IPS DF 4.7 (cell line): ENCODE results near the gene KSR2.
"Not testable (repeated sequence)": the region's sequence is repeated elsewhere in the genome, so short reads cannot be mapped to it uniquely, and the experiment has no call there.

Source experiments
- DNase-seq: peaks from one replicate; pipeline ENCODE4 v3.0.0-alpha.2; 2013; ENCODE audit warnings: low spot score; ENCODE audit errors: extremely low read depth

The KSR2 gene

GRCh38 chr12:117825827-117826226, 143.0 kb downstream of the KSR2 start:
- DNase-seq = no peak

GRCh38 chr12:117821480-117822175, 147.2 kb downstream of the KSR2 start:
- DNase-seq = no peak

DNA sequence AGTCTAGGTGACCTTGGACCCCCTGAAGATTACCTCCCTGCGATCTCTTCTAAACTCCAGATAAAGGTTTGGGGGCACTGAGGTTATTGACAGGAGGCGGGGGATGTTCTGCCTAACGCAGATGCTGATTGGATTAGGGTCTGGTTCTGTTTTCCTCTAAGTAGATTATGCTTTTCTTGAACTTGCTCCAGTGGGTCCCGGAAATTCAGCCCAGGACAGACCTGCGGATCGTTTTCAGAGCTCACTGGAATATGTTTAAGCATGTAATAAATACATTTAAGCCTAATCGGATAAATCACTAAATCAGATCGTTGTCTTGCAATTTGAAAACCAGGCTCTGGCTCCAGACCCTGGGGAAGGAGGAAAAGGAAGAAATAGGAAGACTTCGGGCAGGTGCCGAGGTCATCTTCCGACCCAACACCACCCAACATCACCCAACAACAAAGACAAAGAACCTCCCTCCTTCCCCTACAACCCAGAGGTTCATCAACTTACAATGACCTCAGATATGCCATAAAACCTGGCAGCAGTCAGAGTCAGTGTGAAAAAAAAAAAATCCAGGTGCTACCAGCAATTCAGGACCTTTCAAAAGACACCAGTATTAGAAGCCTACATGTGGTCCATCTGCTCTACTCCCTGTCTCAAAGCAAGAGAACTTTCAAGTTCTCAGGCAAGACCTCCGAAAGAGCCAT, 148.4 kb downstream of the KSR2 start:
- DNase-seq = no peak

DNA sequence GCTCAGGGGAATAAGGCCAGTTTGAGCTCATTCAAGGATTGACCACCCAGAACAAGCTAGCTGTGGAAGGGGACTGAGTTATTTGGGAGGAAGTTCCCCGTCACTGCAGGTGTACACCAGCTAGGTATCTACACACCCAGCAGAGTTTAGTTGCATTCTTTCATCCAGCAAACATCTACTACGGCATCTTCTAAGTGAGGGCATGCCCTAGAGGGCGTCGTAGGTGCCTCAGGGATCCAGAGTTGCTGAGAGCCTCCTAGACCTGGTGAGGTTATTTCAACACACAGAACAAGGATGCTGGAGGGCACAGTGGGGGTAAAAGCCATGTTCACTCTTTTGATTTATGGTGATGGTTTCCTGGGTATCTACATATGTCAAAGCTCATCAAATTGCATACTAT, 149.6 kb downstream of the KSR2 start:
- DNase-seq = no peak

GRCh38 chr12:117818400-117818799, 150.4 kb downstream of the KSR2 start:
- no peak for DNase-seq

GRCh38 chr12:117809509-117809908, 159.3 kb downstream of the KSR2 start:
- no peak for DNase-seq

- DNase-seq = no peak
These were observed 160.8 kb downstream of the KSR2 start for GRCh38 chr12:117807946-117808345.

DNA sequence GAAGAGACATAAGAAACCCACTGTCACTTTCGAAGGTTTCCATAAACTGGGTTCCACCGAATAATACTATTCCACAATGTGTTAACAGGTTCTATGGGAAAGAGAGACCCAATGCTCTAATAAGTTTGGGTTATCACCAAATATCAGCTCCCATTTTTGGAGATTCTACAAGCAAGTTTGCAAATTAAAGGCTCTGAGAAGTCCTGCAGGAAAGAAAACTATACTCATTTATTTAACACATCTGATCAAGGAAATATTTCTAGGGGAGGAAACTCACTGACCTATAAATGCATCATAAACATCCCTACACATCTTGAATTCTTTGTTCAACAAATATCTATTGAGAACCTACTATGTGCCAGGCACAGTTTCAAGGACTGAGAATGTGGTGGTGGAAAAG, 161.4 kb downstream of the KSR2 start:
- no peak for DNase-seq

- no peak for DNase-seq
These were observed 162.9 kb downstream of the KSR2 start for GRCh38 chr12:117805865-117806264.

DNA sequence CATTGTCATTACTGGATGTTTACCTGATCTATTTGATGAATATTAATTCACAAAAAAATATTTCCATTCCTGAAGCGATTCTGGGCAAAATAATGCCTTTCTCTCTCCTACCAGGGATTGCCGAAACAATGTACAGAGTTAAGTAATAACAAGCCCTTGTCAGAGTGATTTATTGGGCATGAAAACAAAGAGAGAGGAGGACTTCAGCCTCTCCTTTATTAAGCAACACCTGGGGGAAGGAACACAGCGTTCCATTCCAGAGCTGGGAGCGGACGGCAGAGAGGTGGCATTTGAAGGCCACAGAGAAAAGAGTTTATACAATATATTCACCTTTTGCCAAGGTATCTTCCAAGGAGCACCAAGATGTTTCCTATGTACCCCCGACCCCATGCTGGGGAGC, 165.8 kb downstream of the KSR2 start:
- no peak for DNase-seq

DNA sequence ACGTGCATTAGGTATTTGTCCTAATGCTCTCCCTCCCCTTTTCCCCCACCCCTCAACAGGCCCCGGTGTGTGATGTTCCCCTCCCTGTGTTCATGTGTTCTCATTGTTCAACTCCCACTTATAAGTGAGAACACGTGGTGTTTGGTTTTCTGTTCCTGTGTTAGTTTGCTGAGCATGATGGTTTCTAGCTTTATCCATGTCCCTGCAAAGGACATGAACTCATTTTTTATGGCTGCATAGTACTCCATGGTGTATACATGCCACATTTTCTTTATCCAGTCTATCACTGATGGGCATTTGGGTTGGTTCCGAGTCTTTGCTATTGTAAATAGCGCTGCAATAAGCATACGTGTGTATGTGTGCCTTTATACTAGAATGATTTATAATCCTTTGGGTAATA, 168.1 kb downstream of the KSR2 start:
- DNase-seq = not testable (repeated sequence)

- no peak for DNase-seq
These were observed 171.6 kb downstream of the KSR2 start for GRCh38 chr12:117797202-117797601.

DNA sequence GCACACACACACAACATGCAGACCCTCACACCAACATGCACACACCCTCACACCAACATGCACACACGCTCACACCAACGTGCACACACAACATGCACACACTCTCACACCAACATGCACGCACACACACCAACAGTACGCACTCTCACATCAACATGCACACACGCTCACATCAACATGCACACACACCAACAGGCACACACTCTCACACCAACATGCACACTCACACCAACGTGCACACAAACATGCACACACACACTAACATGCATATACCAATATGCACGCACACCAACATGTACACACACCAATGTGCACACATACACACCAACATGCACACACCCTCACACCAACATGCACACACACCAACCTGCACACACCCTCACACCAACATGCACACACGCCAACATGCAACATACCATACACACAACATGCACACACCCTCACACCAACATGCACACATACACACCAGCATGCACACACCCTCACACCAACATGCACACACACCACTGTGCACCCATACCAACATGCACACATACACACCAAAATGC, 175.8 kb downstream of the KSR2 start:
- DNase-seq = no peak

GRCh38 chr12:117792471-117792870, 176.3 kb downstream of the KSR2 start:
- DNase-seq = no peak

GRCh38 chr12:117790948-117791347, 177.8 kb downstream of the KSR2 start:
- DNase-seq = no peak

GRCh38 chr12:117790198-117790597, 178.6 kb downstream of the KSR2 start:
- DNase-seq = peak; percentile 33

DNA sequence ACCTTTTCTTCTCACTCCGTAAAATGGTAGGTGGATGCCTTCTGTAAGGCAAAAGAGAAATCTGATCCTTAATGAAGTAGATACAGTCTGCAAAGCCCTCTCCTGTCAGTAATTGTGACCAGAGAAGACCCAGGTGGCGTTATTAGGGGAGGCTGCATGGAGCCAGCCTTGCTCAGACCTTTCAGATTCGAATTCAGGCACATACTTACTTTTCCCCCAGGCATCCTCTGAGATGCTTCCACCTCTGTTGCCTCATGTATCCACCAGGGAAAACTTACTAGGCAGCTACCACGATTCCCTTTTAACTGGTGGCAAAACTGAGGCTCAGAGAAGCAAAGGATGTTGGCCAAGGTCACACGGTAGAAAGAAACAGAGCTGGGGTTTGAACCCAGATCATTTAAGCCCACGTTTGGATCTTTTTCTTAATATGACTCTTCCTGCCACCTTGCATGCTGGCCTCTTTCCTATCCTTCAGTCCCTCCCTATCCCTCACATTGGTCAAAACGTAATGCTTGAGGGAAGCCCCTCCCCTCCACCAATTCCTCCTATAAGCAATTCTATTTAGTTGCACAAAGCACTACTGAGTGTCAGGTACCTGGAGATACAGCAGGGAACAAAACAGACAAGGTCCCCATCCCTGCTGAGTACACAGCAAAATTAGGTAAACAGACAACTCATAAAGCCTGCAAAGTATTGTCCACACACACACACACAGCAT, 179.4 kb downstream of the KSR2 start:
- DNase-seq = no peak

- no peak for DNase-seq
These were observed 190.1 kb downstream of the KSR2 start for GRCh38 chr12:117778656-117779055.

GRCh38 chr12:117774941-117775775, 193.6 kb downstream of the KSR2 start:
- no peak for DNase-seq

DNA sequence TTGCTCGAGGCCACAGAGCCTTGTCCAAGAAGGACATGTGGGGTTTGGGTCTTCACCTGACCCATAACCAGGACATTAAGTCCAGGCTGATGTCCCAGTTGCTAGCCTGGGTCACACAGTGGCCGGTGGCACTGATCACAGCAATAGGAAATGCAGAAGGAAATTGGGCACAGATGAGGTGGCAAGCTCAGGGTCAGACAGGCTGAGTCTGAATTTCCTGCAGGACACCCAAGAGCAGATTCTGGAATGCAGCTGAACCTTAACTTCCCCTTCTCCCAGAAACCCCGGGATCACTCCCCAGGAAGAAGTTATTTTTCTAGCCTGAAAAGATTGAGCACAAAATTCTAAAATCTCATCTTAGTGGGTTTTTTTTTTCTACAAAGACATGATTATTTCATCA, 199.9 kb downstream of the KSR2 start:
- no peak for DNase-seq

- DNase-seq = no peak
These were observed 202.8 kb downstream of the KSR2 start for GRCh38 chr12:117766008-117766407.
